Measurements from ENCODE around the gene AMMECR1.

Gene AMMECR1

GRCh38 chrX:110182362-110182761 is 135.5 kb downstream of the AMMECR1 start:
- Histone ChIP-seq H3K9ac (ENCODE audit: low read depth, low read length) (no peak overlapping the region), H2AFZ (ENCODE audit: low read depth, low read length) (no peak overlapping the region), H3K27ac (ENCODE audit: low read length) (no peak overlapping the region), H4K20me1 (ENCODE audit: insufficient read depth, low read length) (no peaks in the 10 kb centered on the region), H3K9me3 (ENCODE audit: insufficient read depth, low read length, severe bottlenecking) (no peaks in the 10 kb centered on the region), H3K4me3 (ENCODE audit: low read depth in 1 of 2, low read length in 2 of 2) (no peak overlapping the region), H3K4me2 (ENCODE audit: insufficient read depth, low read length) (no peak overlapping the region), H3K4me1 (ENCODE audit: insufficient read depth, low read length) (peaks cover 8% of the 10 kb centered on the region), H3K36me3 (ENCODE audit: insufficient read depth, low read length) (no peaks in the 10 kb centered on the region), H3K27me3 (ENCODE audit: insufficient read depth, low read length, poor library complexity) (no peaks in the 10 kb centered on the region), H3K79me2 (ENCODE audit: insufficient read depth, low read length) (no peaks in the 10 kb centered on the region)
- no peak for ATAC-seq (ENCODE audit: insufficient read depth, low read depth)
- TF ChIP-seq EZH2 (IDR thresholded peaks at IDR 0.05; ENCODE audit: borderline replicate concordance, low read depth, low read length, severe bottlenecking) (no peak), CTCF (IDR thresholded peaks at IDR 0.05; ENCODE audit: borderline replicate concordance, extremely low read depth, low read length, poor library complexity, severe bottlenecking) (no peak)
- no peak for DNase-seq

GRCh38 chrX:110181459-110182137 is 136.3 kb downstream of the AMMECR1 start:
- no peaks in the 10 kb centered on the region for H4K20me1 ChIP-seq (ENCODE audit: insufficient read depth, low read length)
- H2AFZ ChIP-seq (ENCODE audit: low read depth, low read length): no peak overlapping the region
- DNase-seq: no peak
- H3K4me3 ChIP-seq (ENCODE audit: low read depth in 1 of 2, low read length in 2 of 2): no peak overlapping the region
- no peaks in the 10 kb centered on the region for H3K27me3 ChIP-seq (ENCODE audit: insufficient read depth, low read length, poor library complexity)
- no peak overlapping the region for H3K27ac ChIP-seq (ENCODE audit: low read length)
- TF ChIP-seq EZH2 (IDR thresholded peaks at IDR 0.05; ENCODE audit: borderline replicate concordance, low read depth, low read length, severe bottlenecking): no peak
- TF ChIP-seq CTCF (IDR thresholded peaks at IDR 0.05; ENCODE audit: borderline replicate concordance, extremely low read depth, low read length, poor library complexity, severe bottlenecking): no peak
- no peak overlapping the region for H3K4me2 ChIP-seq (ENCODE audit: insufficient read depth, low read length)
- H3K9me3 ChIP-seq (ENCODE audit: insufficient read depth, low read length, severe bottlenecking): no peaks in the 10 kb centered on the region
- no peak for ATAC-seq (ENCODE audit: insufficient read depth, low read depth)
- H3K4me1 ChIP-seq (ENCODE audit: insufficient read depth, low read length): peaks cover 8% of the 10 kb centered on the region
- H3K79me2 ChIP-seq (ENCODE audit: insufficient read depth, low read length): no peaks in the 10 kb centered on the region
- H3K36me3 ChIP-seq (ENCODE audit: insufficient read depth, low read length): no peaks in the 10 kb centered on the region
- no peak overlapping the region for H3K9ac ChIP-seq (ENCODE audit: low read depth, low read length)

- Histone ChIP-seq H3K9ac (ENCODE audit: low read depth, low read length) (no peak overlapping the region), H3K36me3 (ENCODE audit: insufficient read depth, low read length) (no peaks in the 10 kb centered on the region), H3K27ac (ENCODE audit: low read length) (no peak overlapping the region), H3K79me2 (ENCODE audit: insufficient read depth, low read length) (no peaks in the 10 kb centered on the region), H3K4me2 (ENCODE audit: insufficient read depth, low read length) (no peak overlapping the region), H4K20me1 (ENCODE audit: insufficient read depth, low read length) (no peaks in the 10 kb centered on the region), H3K27me3 (ENCODE audit: insufficient read depth, low read length, poor library complexity) (no peaks in the 10 kb centered on the region), H3K4me3 (ENCODE audit: low read depth in 1 of 2, low read length in 2 of 2) (no peak overlapping the region), H3K4me1 (ENCODE audit: insufficient read depth, low read length) (peaks cover 8% of the 10 kb centered on the region), H2AFZ (ENCODE audit: low read depth, low read length) (no peak overlapping the region), H3K9me3 (ENCODE audit: insufficient read depth, low read length, severe bottlenecking) (no peaks in the 10 kb centered on the region)
- no peak for ATAC-seq (ENCODE audit: insufficient read depth, low read depth)
- TF ChIP-seq EZH2 (IDR thresholded peaks at IDR 0.05; ENCODE audit: borderline replicate concordance, low read depth, low read length, severe bottlenecking) (no peak), CTCF (IDR thresholded peaks at IDR 0.05; ENCODE audit: borderline replicate concordance, extremely low read depth, low read length, poor library complexity, severe bottlenecking) (no peak)
- no peak for DNase-seq
Observed at GRCh38 chrX:110180928-110181310, 137.0 kb downstream of the AMMECR1 start.
